Gastroesophageal sphincter (tissue), 3 donors: Measurements from ENCODE around the gene GSTA1.

Experiments used
- POLR2A ChIP-seq, 2 donors: fragments of 450-650 bp; IDR thresholded peaks; one replicate each; pipeline ENCODE4 v1.6.1; 2017; ENCODE audit warnings: antibody characterized with exemption in 2 of 2, mild to moderate bottlenecking in 2 of 2, moderate library complexity in 1 of 2
- POLR2AphosphoS5 ChIP-seq: sonication (generic); formaldehyde crosslinking; IDR thresholded peaks from one replicate; pipeline ENCODE4 v1.6.1; 2017; ENCODE audit warnings: antibody characterized with exemption
- TF ChIP-seq, protein P1 (sequence below), 4 experiments: fragments of 200-600 bp in 2 of 4; fragments of 450-650 bp in 2 of 4; sonication (generic) in 1 of 4; IDR thresholded peaks; one replicate each; pipeline ENCODE4 v1.5.1; 2017 to 2019; ENCODE audit warnings: antibody characterized with exemption in 4 of 4, mild to moderate bottlenecking in 2 of 4, moderate library complexity in 2 of 4

- TF ChIP-seq, protein P1, sequence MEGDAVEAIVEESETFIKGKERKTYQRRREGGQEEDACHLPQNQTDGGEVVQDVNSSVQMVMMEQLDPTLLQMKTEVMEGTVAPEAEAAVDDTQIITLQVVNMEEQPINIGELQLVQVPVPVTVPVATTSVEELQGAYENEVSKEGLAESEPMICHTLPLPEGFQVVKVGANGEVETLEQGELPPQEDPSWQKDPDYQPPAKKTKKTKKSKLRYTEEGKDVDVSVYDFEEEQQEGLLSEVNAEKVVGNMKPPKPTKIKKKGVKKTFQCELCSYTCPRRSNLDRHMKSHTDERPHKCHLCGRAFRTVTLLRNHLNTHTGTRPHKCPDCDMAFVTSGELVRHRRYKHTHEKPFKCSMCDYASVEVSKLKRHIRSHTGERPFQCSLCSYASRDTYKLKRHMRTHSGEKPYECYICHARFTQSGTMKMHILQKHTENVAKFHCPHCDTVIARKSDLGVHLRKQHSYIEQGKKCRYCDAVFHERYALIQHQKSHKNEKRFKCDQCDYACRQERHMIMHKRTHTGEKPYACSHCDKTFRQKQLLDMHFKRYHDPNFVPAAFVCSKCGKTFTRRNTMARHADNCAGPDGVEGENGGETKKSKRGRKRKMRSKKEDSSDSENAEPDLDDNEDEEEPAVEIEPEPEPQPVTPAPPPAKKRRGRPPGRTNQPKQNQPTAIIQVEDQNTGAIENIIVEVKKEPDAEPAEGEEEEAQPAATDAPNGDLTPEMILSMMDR (IDR thresholded peaks at IDR 0.05) = no peak
- no peak for TF ChIP-seq POLR2A (IDR thresholded peaks at IDR 0.05)
- TF ChIP-seq POLR2AphosphoS5 = no peak
Observed at GRCh38 chr6:52802806-52803205, 810 bp downstream of the GSTA1 start.
